IPS DF 6.9 (cell line): ENCODE results near the gene LRRTM4.

Source experiments
- DNase-seq: peaks from one replicate; pipeline ENCODE4 v3.0.0-alpha.2; 2013; ENCODE audit warnings: low read depth, low spot score
- H3K27ac ChIP-seq: one replicate; pipeline ENCODE4 v1.5.1; 2013; ENCODE audit warnings: low read length, control low read depth
- H3K27me3 ChIP-seq: 2 replicates; pipeline ENCODE4 v1.6.1; 2013; ENCODE audit warnings: mild to moderate bottlenecking, low read length; ENCODE audit not compliant: control insufficient read depth, insufficient read depth
- H3K36me3 ChIP-seq: 2 replicates; pipeline ENCODE4 v1.6.1; 2013; ENCODE audit warnings: low read length; ENCODE audit not compliant: control insufficient read depth, insufficient read depth
- H3K4me1 ChIP-seq: 2 replicates; pipeline ENCODE4 v1.6.1; 2013; ENCODE audit warnings: low read length; ENCODE audit not compliant: control insufficient read depth, insufficient read depth
- H3K4me3 ChIP-seq: 2 replicates; pipeline ENCODE4 v1.5.1; 2013; ENCODE audit warnings: mild to moderate bottlenecking, low read length
- H3K9me3 ChIP-seq: 2 replicates; pipeline ENCODE4 v1.6.1; 2013; ENCODE audit warnings: low read length, inconsistent platforms; ENCODE audit not compliant: control insufficient read depth, insufficient read depth
- WGBS: extraction: QIAGEN DNeasy Blood & Tissue Kit; methylation state at CpG from one replicate; pipeline ENCODE4 v1.1.7; 2013; ENCODE audit warnings: mixed read lengths, missing lambda C conversion rate; ENCODE audit not compliant: insufficient read length, insufficient coverage; 5-methylcytosine and 5-hydroxymethylcytosine counted together

Gene LRRTM4

GRCh38 chr2:77479895-77480294 is 42.3 kb downstream of the LRRTM4 start:
- Histone ChIP-seq H3K9me3 (no peaks in the 10 kb centered on the region), H3K27ac (no peak overlapping the region), H3K4me1 (no peaks in the 10 kb centered on the region), H3K27me3 (no peaks in the 10 kb centered on the region), H3K4me3 (no peak overlapping the region), H3K36me3 (no peaks in the 10 kb centered on the region)
- WGBS, result no CpG with 5 or more reads among the region's 3 CpGs
- DNase-seq, result no peak

GRCh38 chr2:77479395-77479794 is 42.8 kb downstream of the LRRTM4 start:
- no peak overlapping the region for H3K4me3 ChIP-seq
- DNase-seq, result no peak
- H3K4me1 ChIP-seq, result no peaks in the 10 kb centered on the region
- no peak overlapping the region for H3K27ac ChIP-seq
- WGBS, result 89% methylated on average over 1 of the region's 6 CpGs
- H3K27me3 ChIP-seq, result no peaks in the 10 kb centered on the region
- no peaks in the 10 kb centered on the region for H3K36me3 ChIP-seq
- no peaks in the 10 kb centered on the region for H3K9me3 ChIP-seq

GRCh38 chr2:77470096-77470495 is 52.1 kb downstream of the LRRTM4 start:
- Histone ChIP-seq H3K9me3 (no peaks in the 10 kb centered on the region), H3K27me3 (no peaks in the 10 kb centered on the region), H3K4me3 (no peak overlapping the region), H3K4me1 (no peaks in the 10 kb centered on the region), H3K27ac (no peak overlapping the region), H3K36me3 (no peaks in the 10 kb centered on the region)
- no CpG with 5 or more reads among the region's 3 CpGs for WGBS
- DNase-seq, result no peak

GRCh38 chr2:77469106-77469505 is 53.1 kb downstream of the LRRTM4 start:
- Histone ChIP-seq H3K36me3 (no peaks in the 10 kb centered on the region), H3K9me3 (no peaks in the 10 kb centered on the region), H3K4me3 (no peak overlapping the region), H3K27me3 (no peaks in the 10 kb centered on the region), H3K4me1 (no peaks in the 10 kb centered on the region), H3K27ac (no peak overlapping the region)
- WGBS, result no CpG with 5 or more reads among the region's 4 CpGs
- no peak for DNase-seq

GRCh38 chr2:77459840-77460239 is 62.3 kb downstream of the LRRTM4 start:
- Histone ChIP-seq H3K36me3 (no peaks in the 10 kb centered on the region), H3K27me3 (no peaks in the 10 kb centered on the region), H3K9me3 (no peaks in the 10 kb centered on the region), H3K27ac (no peak overlapping the region), H3K4me1 (no peaks in the 10 kb centered on the region), H3K4me3 (no peak overlapping the region)
- no peak for DNase-seq
- WGBS, result no CpG with 5 or more reads among the region's 3 CpGs

GRCh38 chr2:77458216-77458615 is 64.0 kb downstream of the LRRTM4 start:
- Histone ChIP-seq H3K4me3 (no peak overlapping the region), H3K9me3 (no peaks in the 10 kb centered on the region), H3K36me3 (no peaks in the 10 kb centered on the region), H3K27ac (no peak overlapping the region), H3K4me1 (no peaks in the 10 kb centered on the region), H3K27me3 (no peaks in the 10 kb centered on the region)
- no peak for DNase-seq
- no CpG with 5 or more reads among the region's 3 CpGs for WGBS

GRCh38 chr2:77457665-77458064 is 64.5 kb downstream of the LRRTM4 start:
- Histone ChIP-seq H3K27ac (no peak overlapping the region), H3K9me3 (no peaks in the 10 kb centered on the region), H3K4me1 (no peaks in the 10 kb centered on the region), H3K27me3 (no peaks in the 10 kb centered on the region), H3K36me3 (no peaks in the 10 kb centered on the region), H3K4me3 (no peak overlapping the region)
- no CpG with 5 or more reads among the region's 1 CpG for WGBS
- DNase-seq, result no peak

- Histone ChIP-seq H3K27ac (no peak overlapping the region), H3K36me3 (no peaks in the 10 kb centered on the region), H3K4me1 (no peaks in the 10 kb centered on the region), H3K4me3 (no peak overlapping the region), H3K27me3 (no peaks in the 10 kb centered on the region), H3K9me3 (no peaks in the 10 kb centered on the region)
- DNase-seq, result no peak
- no CpG with 5 or more reads among the region's 5 CpGs for WGBS
These were observed 79.1 kb downstream of the LRRTM4 start for GRCh38 chr2:77443076-77443475.

GRCh38 chr2:77434880-77435279 is 87.3 kb downstream of the LRRTM4 start:
- Histone ChIP-seq H3K27me3 (no peaks in the 10 kb centered on the region), H3K4me1 (no peaks in the 10 kb centered on the region), H3K27ac (no peak overlapping the region), H3K4me3 (no peak overlapping the region), H3K9me3 (no peaks in the 10 kb centered on the region), H3K36me3 (no peaks in the 10 kb centered on the region)
- DNase-seq, result no peak

- DNase-seq, result no peak
These were observed 93.2 kb downstream of the LRRTM4 start for GRCh38 chr2:77428946-77429345.

GRCh38 chr2:77421971-77422370 is 100.2 kb downstream of the LRRTM4 start:
- Histone ChIP-seq H3K4me1 (no peaks in the 10 kb centered on the region), H3K27ac (no peak overlapping the region), H3K36me3 (no peaks in the 10 kb centered on the region), H3K4me3 (no peak overlapping the region), H3K27me3 (no peaks in the 10 kb centered on the region), H3K9me3 (no peaks in the 10 kb centered on the region)
- WGBS, result no CpG with 5 or more reads among the region's 4 CpGs
- no peak for DNase-seq

More at GRCh38 chr2:77428946-77429345, 93.2 kb downstream of the LRRTM4 start:
- H3K4me3 ChIP-seq, result no peak overlapping the region
- H3K36me3 ChIP-seq, result no peaks in the 10 kb centered on the region
- WGBS, result no CpG with 5 or more reads among the region's 4 CpGs
- no peak overlapping the region for H3K27ac ChIP-seq
- no peaks in the 10 kb centered on the region for H3K9me3 ChIP-seq
- H3K4me1 ChIP-seq, result no peaks in the 10 kb centered on the region
- H3K27me3 ChIP-seq, result no peaks in the 10 kb centered on the region
